Colonic mucosa (tissue), 4 donors: ENCODE results near the gene CRY1. TPM values are rescaled to one million over a fixed set of nuclear protein-coding genes. Genes with fewer than 3 reads are reported as not detected.

Source experiments
- DNase-seq: peaks from one replicate; pipeline ENCODE4 v3.0.0-alpha.2; 2020
- H3K27ac ChIP-seq: fragments of 200-600 bp; one replicate; pipeline ENCODE4 v1.8.0; 2021
- H3K27me3 ChIP-seq: fragments of 200-600 bp; one replicate; pipeline ENCODE4 v1.8.0; 2021
- H3K36me3 ChIP-seq: fragments of 200-600 bp; one replicate; pipeline ENCODE4 v1.8.0; 2021
- H3K4me1 ChIP-seq: fragments of 200-600 bp; one replicate; pipeline ENCODE4 v1.8.0; 2021; ENCODE audit warnings: mild to moderate bottlenecking
- H3K4me3 ChIP-seq: fragments of 200-600 bp; one replicate; pipeline ENCODE4 v1.8.0; 2021
- H3K9ac ChIP-seq, 2 donors: one replicate each; pipeline ENCODE4 v1.7.0; 2013; ENCODE audit warnings: control low read depth in 2 of 2, low read depth in 2 of 2, low read length in 2 of 2
- H3K9me3 ChIP-seq: fragments of 200-600 bp; one replicate; pipeline ENCODE4 v1.8.0; 2021
- intact Hi-C: fragments of 100-400 bp; cut with DNase I; formaldehyde crosslinking; loops from one replicate; pipeline ENCODE4 v1.14.1; 2022
- total RNA-seq, 2 donors: library from RNA; stranded (reverse); fragmentation: NEBNext Ultra II Directional in 1 of 2; extraction: Animal tissue kit (Norgen Biotek cat#: 25700) in 1 of 2; gene quantifications; one replicate each; pipeline ENCODE4 v1.2.1, GENCODE V29; 2021
- TF ChIP-seq, protein P1 (sequence below): fragments of 200-600 bp; IDR thresholded peaks from one replicate; pipeline ENCODE4 v1.8.0; 2022; ENCODE audit warnings: antibody characterized with exemption, mild to moderate bottlenecking
- donor health status: healthy.
- donor health status: DM: no; HTN: no; CAD: no.
- donor health status: DM: no; HTN: no; CAD: no.

The CRY1 gene
- total RNA-seq, 2 donors from 2014 or later, result 14.2 to 22.5 TPM

DNA sequence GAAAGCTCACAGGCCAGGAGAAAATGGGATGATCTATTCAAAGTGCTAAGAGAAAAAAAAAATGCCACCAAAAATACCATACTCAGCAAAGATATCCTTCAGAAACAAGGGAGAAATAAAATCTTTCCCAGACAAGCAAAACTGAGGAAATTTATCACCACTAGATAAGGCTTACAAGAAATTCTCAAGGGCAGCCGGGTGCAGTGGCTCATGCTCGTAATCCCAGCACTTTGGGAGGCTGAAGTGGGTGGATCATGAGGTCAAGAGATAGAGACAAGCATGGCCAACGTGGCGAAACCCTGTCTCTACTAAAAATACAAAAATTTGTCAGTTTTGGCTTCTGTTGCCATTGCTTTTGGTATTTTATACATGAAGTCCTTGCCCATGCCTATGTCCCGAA, 48.2 kb downstream of the CRY1 start:
- H3K4me1 ChIP-seq, result no peaks in the 10 kb centered on the region
- H3K27me3 ChIP-seq, result no peaks in the 10 kb centered on the region
- H3K4me3 ChIP-seq, result no peak overlapping the region
- no peaks in the 10 kb centered on the region for H3K9me3 ChIP-seq
- no peak overlapping the region for H3K9ac ChIP-seq
- intact Hi-C loops, result no loop called here
- TF ChIP-seq, protein P1, sequence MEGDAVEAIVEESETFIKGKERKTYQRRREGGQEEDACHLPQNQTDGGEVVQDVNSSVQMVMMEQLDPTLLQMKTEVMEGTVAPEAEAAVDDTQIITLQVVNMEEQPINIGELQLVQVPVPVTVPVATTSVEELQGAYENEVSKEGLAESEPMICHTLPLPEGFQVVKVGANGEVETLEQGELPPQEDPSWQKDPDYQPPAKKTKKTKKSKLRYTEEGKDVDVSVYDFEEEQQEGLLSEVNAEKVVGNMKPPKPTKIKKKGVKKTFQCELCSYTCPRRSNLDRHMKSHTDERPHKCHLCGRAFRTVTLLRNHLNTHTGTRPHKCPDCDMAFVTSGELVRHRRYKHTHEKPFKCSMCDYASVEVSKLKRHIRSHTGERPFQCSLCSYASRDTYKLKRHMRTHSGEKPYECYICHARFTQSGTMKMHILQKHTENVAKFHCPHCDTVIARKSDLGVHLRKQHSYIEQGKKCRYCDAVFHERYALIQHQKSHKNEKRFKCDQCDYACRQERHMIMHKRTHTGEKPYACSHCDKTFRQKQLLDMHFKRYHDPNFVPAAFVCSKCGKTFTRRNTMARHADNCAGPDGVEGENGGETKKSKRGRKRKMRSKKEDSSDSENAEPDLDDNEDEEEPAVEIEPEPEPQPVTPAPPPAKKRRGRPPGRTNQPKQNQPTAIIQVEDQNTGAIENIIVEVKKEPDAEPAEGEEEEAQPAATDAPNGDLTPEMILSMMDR, result no peak
- no peaks in the 10 kb centered on the region for H3K36me3 ChIP-seq
- H3K27ac ChIP-seq, result no peak overlapping the region
- DNase-seq, result no peak

DNA sequence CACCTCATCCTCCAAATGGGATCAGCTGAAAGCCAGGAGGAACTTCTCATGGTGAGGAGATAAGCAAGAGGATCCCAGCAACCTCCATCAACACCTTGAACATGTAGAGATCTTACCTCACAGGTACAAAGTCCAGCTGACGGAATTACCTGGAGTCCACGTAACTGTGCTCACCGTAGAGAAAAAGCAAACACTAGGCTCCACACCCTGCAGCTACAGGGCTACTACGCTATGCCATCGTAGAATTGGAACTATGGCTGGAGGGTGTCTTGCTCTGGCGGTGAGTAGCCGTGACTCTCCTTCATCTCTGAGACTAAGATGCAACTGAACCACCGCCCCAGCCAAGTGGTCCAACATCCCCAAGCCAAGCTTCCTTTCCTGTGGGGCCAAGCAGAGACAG, 50.5 kb downstream of the CRY1 start:
- H3K9me3 ChIP-seq, result no peaks in the 10 kb centered on the region
- intact Hi-C loops, result no loop called here
- DNase-seq, result peak; percentile 76
- no peak overlapping the region for H3K9ac ChIP-seq
- no peak overlapping the region for H3K27ac ChIP-seq
- no peak overlapping the region for H3K4me3 ChIP-seq
- H3K4me1 ChIP-seq, result no peaks in the 10 kb centered on the region
- no peaks in the 10 kb centered on the region for H3K36me3 ChIP-seq
- TF ChIP-seq, protein P1, result no peak
- H3K27me3 ChIP-seq, result no peaks in the 10 kb centered on the region

DNA sequence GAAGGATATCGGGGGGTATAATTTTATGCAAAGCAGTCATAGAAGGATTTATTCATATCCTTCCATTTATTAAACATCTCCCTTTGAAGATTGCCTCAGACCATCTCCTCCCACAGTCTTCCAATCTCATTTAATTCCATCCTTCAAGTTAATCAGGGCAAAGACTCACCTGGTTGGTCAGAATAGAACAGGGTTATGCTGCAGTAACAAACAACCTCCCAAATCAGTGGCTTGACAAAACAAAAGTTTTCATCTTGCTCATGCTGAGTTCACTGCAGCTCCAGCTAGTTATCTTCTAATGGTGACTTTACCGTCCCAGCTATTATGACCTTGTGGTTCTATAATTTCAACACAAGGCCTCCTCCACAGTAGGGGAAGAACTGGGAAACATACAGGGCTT, 57.6 kb downstream of the CRY1 start:
- DNase-seq, result no peak
- Histone ChIP-seq H3K9me3 (no peaks in the 10 kb centered on the region), H3K9ac (no peak overlapping the region), H3K36me3 (no peaks in the 10 kb centered on the region), H3K4me1 (no peaks in the 10 kb centered on the region), H3K27ac (no peak overlapping the region), H3K4me3 (no peak overlapping the region), H3K27me3 (no peaks in the 10 kb centered on the region)
- intact Hi-C loops, result no loop called here
- TF ChIP-seq, protein P1, result no peak

DNA sequence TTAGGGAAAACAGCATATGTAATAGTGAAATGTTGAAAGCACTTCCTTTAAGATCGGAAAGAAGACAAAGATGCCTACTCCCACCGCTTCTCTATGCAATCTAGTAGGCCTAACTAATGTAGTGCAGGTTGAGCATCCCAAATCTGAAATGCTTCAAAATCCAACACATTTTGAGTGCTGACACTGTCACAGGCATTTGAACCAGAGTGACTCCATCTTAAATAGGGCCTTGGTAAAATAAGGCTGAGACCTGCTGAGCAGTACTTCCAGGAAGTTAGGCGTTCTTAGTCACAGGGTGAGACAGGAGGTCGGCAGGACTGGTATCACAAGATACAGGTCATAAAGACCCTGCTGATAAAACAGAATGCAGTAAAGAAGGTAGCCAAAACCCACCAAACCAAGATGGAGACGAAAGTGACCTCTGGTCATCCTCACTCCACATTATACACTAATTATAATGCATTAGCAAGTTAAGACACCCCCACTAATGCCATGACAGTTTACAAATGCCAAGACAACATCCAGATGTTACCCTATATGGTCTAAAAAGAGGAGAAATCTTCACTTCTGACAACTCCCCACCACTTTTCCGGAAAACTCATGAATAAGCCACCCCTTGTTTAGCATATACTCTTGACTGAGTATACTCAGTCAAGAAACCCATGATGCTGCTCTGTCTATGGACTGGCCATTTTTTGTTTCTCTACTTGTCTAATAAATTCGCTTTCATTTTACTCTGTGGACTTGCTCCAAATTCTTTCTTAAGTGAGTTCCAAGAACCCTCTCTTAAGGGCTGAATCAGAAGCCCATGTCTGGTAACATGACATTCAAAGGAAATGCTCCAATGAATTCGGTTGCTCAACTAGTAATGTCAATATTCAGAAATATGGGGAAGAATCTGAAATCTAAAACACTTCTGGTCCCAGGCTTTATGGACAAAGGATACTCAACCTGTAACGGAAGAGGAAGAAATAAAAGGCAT, 59.3 kb downstream of the CRY1 start:
- intact Hi-C loops, result no loop called here
- H3K27ac ChIP-seq, result no peak overlapping the region
- no peaks in the 10 kb centered on the region for H3K27me3 ChIP-seq
- no peaks in the 10 kb centered on the region for H3K9me3 ChIP-seq
- no peaks in the 10 kb centered on the region for H3K36me3 ChIP-seq
- no peak overlapping the region for H3K9ac ChIP-seq
- no peak for DNase-seq
- no peaks in the 10 kb centered on the region for H3K4me1 ChIP-seq
- TF ChIP-seq, protein P1, result no peak
- H3K4me3 ChIP-seq, result no peak overlapping the region

DNA sequence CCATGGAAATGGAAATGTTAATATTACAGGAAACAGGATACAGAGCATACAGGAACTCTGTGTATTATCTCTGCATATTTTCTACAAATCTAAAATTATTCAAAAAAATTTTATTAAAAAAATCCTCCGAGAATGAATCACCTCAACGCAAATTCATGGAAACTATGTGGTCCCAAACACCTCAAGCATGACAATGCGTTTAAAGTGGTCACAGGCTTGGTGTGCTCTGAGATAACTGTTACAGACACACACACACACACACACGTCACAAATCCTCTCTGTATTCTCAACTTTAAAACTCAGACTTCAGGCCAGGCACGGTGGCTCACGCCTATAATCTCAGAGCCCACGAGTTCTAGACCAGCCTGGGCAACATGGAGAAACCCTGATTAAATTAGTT, 61.1 kb downstream of the CRY1 start:
- H3K9me3 ChIP-seq, result no peaks in the 10 kb centered on the region
- TF ChIP-seq, protein P1, result no peak
- DNase-seq, result no peak
- intact Hi-C loops, result no loop called here
- no peak overlapping the region for H3K27ac ChIP-seq
- H3K4me3 ChIP-seq, result no peak overlapping the region
- no peaks in the 10 kb centered on the region for H3K27me3 ChIP-seq
- no peak overlapping the region for H3K9ac ChIP-seq
- H3K4me1 ChIP-seq, result peaks cover 5% of the 10 kb centered on the region
- H3K36me3 ChIP-seq, result no peaks in the 10 kb centered on the region
